Amygdala (tissue), 56 donors: Measurements from ENCODE around the gene FAM163A.

Experiments
- DNase-seq, 56 donors: peaks; one replicate each; lab custom pipeline; 2025; lab: John Stamatoyannopoulos, UW

FAM163A gene

GRCh38 chr1:179812501-179813292 is 69.6 kb downstream of the FAM163A start:
- no peak for DNase-seq

- no peak for DNase-seq
These were observed 70.8 kb downstream of the FAM163A start for GRCh38 chr1:179813626-179814545.

GRCh38 chr1:179814546-179814838 is 71.4 kb downstream of the FAM163A start:
- peak in 5 of 56 donors; percentile 51 to 74 (median 56) for DNase-seq

- DNase-seq = peak in 1 of 56 donors; percentile 37
These were observed 72.5 kb downstream of the FAM163A start for GRCh38 chr1:179815641-179816040.

GRCh38 chr1:179816196-179816960 is 73.3 kb downstream of the FAM163A start:
- no peak for DNase-seq

GRCh38 chr1:179817056-179817455 is 74.0 kb downstream of the FAM163A start:
- no peak for DNase-seq

DNA sequence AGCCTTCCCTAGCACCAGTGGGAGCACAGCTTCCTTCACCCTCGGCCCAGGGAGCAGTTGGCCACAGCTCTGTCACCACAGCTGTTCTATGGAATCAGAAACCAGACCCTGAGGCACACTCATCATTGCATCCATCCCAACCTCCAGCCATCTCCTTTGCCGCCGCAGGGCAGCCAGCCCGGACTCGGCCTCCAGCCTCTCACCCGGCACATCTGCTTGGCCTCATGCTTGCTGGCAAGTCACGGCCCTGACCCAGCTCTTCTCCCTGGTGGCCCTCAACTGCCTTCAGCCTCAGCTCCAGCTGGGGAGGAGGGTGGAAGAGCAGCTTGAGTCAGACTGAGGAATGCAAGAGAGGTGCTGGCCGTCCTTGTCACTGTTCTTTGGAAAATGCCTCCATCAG is 74.7 kb downstream of the FAM163A start:
- DNase-seq = no peak

- DNase-seq = no peak
These were observed 75.2 kb downstream of the FAM163A start for GRCh38 chr1:179818260-179818659.

- peak in 1 of 56 donors; percentile 12 for DNase-seq
These were observed 75.7 kb downstream of the FAM163A start for GRCh38 chr1:179818743-179819173.

DNA sequence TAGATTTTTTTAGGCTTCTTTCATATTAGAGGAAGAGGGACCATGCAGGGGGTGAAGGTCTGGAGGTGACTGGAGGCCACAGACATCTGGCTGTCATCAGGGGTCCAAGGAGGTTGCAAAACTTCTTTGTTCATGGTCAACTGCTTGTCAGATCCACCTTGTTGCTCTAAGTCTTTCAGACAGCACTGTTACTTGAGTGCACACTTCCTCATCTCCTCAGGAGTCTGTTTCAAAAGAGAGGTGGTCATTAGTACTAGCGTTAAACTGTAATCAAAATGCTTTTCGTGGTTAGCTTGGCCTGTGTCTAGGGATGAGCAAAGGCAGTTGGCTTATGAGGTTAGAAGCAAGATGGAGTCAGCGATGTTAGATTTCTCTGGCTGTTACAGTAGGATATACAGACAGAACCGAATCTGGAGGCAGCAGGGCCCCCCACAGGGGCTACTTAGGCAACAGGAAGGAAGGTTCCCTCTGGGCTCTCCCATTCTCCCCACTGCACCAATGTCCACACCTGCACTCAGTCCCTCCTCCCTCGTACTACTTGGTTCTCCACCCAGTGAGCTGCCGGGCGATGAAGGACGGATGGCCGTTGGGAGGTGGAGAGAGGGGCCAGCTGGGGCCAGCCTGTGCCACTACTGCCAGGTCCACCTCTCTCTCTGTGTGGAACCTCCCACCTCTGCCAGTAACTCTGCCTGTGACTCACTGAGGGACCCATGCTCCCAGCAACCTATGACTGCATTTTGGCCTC is 77.3 kb downstream of the FAM163A start:
- no peak for DNase-seq

- no peak for DNase-seq
These were observed 78.4 kb downstream of the FAM163A start for GRCh38 chr1:179821524-179821923.

- no peak for DNase-seq
These were observed 79.0 kb downstream of the FAM163A start for GRCh38 chr1:179822065-179822464.

DNA sequence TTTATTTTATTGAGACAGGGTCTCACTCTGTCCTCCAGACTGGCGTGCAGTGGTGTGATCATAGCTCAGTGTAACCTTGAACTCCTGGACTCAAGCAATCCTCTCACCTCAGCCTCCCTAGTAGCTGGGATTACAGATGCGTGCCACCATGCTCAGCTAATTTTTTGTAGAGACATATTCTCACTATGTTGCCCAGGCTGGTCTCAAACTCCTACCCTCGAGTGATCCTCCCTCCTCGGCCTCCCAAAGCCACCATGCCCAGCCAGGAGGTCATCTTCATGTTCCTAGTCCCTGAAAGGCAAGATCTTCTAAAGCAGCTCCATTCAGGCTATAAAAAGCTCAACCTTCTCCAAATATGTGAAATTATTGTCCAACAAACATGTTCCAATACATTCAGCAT is 80.6 kb downstream of the FAM163A start:
- DNase-seq = no peak

- no peak for DNase-seq
These were observed 81.2 kb downstream of the FAM163A start for GRCh38 chr1:179824265-179824664.

DNA sequence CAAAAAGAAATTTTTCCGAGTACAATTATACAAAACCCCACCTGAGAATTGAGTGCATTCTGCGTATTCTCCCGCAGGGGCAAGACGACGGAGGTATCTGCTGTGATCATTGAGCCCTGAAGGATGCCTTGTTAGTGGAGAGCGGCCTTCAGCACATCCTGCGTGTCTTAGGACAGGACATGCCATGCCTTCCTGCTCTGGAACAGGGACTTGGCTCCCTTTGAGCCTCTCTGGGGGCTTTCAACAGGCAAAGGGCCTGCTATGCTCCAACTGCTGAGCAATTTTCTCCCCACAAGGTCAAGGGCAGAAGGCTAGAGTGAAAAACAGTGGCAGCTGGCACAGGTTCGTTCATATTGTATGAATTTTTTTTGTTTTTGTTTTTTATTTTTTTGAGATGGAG is 82.1 kb downstream of the FAM163A start:
- no peak for DNase-seq

DNA sequence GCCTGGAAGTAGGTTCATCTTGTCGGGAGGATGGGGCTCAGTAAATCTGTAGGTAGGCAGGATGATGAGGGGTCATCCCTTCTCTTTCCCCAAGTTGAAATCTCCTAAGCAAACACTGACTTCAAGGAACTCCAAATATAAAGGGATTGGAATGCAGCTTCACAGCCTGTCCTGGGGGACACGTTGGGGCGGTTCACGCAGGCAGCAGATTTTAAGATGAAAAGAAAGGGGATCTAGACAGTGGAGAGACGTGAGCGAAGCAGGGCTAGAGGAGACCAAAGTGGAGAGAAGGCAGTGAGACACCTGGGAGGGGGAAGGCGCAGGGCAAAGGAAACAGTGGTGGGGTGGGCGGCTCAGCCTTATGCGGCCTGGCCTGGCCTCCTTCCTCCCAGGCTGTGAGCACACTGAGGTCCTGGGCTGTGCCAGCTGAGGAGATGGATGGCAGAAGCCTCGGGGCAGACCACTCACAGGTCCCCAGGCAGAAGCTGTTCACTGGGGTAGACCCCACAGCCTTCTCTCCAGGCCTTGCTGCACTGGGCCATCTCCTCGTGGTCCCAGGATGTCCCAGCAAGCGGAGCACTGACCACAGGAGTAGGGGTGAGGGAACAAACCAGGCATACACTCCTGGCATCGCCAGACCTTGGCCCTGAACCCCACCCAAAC is 82.8 kb downstream of the FAM163A start:
- DNase-seq = no peak

DNA sequence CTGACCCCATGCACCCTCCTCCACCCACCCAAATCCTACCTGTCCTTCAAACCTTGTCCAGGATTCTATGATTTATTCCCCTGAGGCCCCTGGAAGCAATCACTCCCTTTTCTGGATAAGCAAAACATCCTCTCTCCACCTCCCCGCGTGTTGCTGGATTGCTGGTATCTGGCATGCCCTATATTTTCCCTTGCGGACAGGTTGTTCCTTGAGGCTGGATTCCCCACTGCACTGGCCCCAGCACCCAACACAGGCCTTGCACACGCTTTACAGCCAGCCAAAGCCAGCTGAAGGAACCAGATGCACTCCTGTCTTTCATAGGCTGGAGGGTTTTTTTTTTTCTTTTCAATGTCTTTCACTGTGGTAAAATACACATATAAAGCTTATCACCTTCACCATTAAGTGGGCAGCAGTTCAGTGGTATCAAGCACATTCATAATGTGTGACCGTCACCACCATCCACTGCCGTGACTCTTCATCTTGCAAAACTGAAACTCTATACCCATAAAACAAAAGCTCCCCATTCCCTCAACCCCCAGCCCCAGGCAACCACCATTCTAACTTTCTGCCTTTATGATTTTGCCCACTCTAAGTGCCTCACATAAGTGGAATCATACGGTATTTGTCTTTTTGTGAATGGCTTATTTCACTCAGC is 83.7 kb downstream of the FAM163A start:
- DNase-seq = no peak

GRCh38 chr1:179828554-179829110 is 85.5 kb downstream of the FAM163A start:
- DNase-seq = no peak

DNA sequence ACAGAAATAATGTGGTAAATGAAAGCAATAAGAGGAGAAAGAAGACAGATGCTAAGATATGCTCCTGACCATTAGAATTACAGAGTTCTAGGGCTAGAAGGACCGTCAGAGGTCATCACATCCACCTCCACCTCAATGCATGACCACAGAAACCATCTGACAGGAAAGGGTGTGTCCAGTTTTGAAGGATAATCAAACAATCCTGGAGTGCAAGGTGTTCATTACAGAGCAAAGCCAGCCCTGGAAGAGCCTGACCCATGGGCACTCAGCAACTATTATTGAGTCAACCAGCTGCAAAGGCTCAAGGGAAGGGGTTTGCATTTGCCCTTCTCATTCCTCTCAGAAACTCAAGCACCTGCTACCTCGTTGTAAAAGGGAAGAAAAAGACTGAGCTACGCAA is 88.1 kb downstream of the FAM163A start:
- DNase-seq = no peak
